Fibroblast of skin of right quadriceps (primary cell): ENCODE results near the gene GRM1.

ENCODE experiments used
- DNase-seq: peaks from one replicate; pipeline ENCODE4 v3.0.0-alpha.2; 2013

Gene GRM1

GRCh38 chr6:146341493-146342230 is 312.8 kb downstream of the GRM1 start:
- no peak for DNase-seq

- DNase-seq = no peak
Measured at GRCh38 chr6:146345598-146345997, 316.7 kb downstream of the GRM1 start.

GRCh38 chr6:146347090-146347489 is 318.2 kb downstream of the GRM1 start:
- no peak for DNase-seq

GRCh38 chr6:146347690-146348089 is 318.8 kb downstream of the GRM1 start:
- DNase-seq = no peak

- DNase-seq = no peak
Measured at GRCh38 chr6:146351018-146351417, 322.2 kb downstream of the GRM1 start.

DNA sequence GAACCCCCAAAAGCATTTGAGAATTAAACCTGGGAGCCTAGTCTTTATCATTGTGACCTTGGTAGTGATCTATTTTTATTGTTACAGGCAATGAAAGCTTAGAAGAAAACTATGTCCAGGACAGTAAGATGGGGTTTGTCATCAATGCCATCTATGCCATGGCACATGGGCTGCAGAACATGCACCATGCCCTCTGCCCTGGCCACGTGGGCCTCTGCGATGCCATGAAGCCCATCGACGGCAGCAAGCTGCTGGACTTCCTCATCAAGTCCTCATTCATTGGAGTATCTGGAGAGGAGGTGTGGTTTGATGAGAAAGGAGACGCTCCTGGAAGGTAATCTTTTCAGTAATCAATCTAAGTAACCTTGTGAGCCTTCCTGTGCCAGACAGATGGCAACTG is 323.3 kb downstream of the GRM1 start:
- DNase-seq = no peak

DNA sequence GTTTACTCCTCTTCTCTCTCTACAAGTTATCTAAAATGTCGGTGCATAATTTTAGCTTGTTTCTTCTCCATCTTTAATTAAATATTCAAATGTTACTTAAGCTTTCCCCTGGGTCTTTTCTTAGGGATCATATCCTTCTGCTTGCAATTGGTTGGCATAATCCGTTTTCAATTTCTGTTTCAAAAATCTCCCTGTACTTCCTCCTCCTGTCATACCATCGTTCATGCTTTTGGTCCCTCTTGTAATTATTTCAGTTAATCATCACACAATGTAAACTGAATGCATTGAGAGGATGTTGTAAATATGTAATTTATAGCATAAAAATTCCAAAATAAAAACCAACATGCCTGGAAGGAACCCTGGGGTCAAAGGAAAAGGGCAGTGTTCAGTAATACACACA is 325.6 kb downstream of the GRM1 start:
- DNase-seq = no peak

- DNase-seq = no peak
Measured at GRCh38 chr6:146355521-146356100, 326.7 kb downstream of the GRM1 start.

GRCh38 chr6:146357578-146358430 is 328.9 kb downstream of the GRM1 start:
- DNase-seq = peak; percentile 90

- DNase-seq = peak; percentile 71
Measured at GRCh38 chr6:146358431-146359046, 329.7 kb downstream of the GRM1 start.

DNA sequence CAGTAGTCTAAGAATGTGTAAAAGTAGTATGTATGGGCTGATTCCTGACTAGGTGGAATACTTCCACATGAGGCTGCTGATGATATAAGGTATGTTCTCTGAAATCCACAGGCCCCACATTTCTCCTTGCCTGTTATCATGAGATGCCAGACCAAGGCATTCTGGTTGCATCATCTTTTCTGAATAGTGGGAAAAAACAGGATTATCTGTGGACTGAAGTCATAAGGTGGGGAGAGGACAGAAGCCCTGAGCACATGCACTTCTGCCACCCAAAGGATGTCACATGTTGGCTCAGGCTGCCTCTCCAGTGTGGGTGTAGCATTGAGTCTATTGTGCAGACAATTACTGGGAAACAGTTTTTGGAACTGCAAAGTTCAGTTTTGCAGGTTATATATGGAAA is 330.3 kb downstream of the GRM1 start:
- DNase-seq = no peak

- peak; percentile 69 for DNase-seq
Measured at GRCh38 chr6:146361128-146361924, 332.5 kb downstream of the GRM1 start.

- DNase-seq = no peak
Measured at GRCh38 chr6:146363838-146364607, 335.2 kb downstream of the GRM1 start.

DNA sequence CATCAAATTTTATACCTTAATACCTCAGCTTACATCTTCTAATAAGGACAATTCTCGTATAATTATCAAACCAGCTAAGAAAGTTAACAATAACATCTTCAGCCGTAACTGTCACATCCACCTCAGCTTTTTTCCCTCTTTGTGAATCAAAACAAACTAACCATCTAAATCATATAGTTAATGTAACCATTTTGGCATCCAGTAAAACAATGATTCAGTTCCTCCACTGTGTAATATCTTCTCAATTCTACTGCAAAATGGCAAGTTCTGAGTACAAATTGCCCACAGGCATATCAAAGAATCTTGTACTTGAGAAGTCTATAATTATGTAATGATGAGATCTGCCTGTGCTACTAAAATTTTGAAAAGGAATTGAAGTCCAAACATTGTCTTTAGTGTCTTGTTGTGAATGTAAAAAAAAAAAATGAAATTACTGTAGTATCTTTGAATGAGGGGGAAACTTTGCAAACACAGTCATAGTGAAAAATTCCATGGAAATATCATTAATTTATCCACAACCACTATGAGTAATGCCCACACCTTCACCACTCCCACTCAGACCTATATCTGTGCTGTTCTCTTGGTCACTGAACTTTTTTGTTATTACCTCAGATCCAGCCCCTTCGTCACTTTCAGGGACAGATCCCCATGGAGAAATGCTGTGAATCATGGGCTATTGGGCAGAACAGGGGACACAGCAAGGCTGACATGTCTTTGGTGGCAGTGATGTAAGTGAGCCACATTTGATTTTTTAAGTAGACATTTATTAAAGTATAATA is 336.1 kb downstream of the GRM1 start:
- DNase-seq = peak; percentile 7

DNA sequence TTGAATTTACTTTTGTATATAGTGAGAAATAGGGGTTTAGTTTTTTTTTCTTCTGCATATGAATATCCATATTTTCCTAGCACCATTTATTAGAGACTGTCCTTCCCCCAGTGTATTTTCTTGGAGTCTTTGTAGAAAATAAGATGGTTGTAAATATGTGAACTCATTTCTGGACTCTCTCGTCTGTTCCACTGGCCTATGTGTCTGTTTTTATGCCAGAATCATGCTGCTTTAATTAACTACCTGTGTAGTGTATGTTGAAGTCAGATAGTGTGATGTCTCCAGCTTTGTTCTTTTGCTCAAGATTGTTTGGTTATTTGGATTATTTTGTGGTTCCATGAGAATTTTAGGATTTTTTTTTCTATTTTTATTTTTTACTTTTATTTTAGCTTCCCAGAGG is 338.2 kb downstream of the GRM1 start:
- DNase-seq = no peak

DNA sequence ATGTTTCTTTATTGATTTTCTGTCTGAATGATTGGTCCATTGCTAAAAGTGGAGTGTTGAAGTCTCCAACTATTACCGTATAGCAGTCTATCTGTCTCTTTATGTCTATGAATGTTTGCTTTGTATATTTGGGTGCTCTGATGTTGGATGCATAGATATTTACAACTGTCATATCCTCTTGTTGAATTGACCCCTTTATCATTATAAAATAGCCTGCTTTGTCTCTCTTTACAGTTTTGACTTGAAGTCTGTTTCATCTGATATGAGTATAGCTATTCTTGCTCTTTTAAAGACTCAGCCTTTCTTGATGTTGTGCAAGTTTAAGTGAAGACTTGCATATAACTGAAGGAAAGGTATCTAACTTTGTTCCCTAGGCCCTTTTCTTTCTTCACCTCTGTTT is 341.0 kb downstream of the GRM1 start:
- no peak for DNase-seq

DNA sequence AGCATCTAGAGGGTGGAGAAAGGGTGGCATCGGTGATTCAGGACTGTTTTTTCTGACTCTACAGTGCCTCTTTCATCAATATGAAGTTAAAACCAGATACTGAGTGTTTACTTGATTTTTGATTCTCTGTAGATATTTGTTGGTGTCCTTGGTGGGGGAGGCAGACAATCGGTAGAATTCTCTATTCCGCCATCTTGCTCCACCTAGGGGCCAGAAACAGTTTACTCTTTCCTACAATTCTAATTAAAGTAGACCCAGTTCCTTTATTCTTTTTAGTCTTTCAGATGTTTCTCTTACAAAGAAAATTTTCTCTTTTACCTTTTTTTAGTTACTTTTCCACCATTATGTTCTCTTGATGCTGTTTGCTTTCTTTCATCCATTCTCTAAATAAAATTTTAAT is 352.6 kb downstream of the GRM1 start:
- no peak for DNase-seq

GRCh38 chr6:146388736-146389364 is 360.0 kb downstream of the GRM1 start:
- DNase-seq = no peak

- no peak for DNase-seq
Measured at GRCh38 chr6:146389740-146390139, 360.9 kb downstream of the GRM1 start.

DNA sequence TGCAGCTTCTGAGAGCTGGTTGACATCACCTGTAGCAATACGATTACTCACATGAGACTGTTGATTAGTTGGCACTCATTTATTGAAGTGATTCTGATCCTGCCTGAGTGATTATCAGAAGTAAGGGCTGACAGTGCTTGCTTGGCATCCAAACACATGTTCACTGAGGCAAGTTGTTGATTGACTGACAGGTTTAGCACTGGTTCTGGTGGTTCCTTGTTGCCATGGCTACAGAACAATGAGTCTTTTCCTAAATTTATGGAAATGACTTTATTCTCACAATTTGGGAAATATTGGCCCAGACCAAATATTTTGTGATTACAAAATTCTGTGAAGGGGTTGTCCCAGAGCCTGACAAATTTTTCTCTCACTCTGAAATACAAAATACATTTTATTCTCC is 368.8 kb downstream of the GRM1 start:
- DNase-seq = no peak
